ENCODE results near the gene APC2. TPM values are rescaled to one million over a fixed set of nuclear protein-coding genes. Genes with fewer than 3 reads are reported as not detected.

APC2 gene
- total RNA-seq, 2 experiments from 2014 or later = not detected

GRCh38 chr19:1522061-1522460 is 72.1 kb downstream of the APC2 start:
- Mint-ChIP-seq H3K4me1 (ENCODE audit: low read depth) (peaks cover 2% of the 10 kb centered on the region), H3K9me3 (ENCODE audit: insufficient read depth) (no peaks in the 10 kb centered on the region), H3K27me3 (ENCODE audit: low read depth) (peaks cover 25% of the 10 kb centered on the region), H3K27ac (no peak overlapping the region), H3K4me3 (no peak overlapping the region), H3K36me3 (ENCODE audit: low read depth) (no peaks in the 10 kb centered on the region)
- DNase-seq = no peak
- ChIA-PET CTCF (interaction anchor here (1.2 kb wide), 1 partner anchor 25 kb away, joined by 4 read pairs; no protein-coding TSS in a partner anchor), POLR2A (no interaction called here)
- ATAC-seq = no peak

- no peak for ATAC-seq
- Mint-ChIP-seq H3K4me3 (no peak overlapping the region), H3K4me1 (ENCODE audit: low read depth) (peaks cover 2% of the 10 kb centered on the region), H3K27me3 (ENCODE audit: low read depth) (peaks cover 25% of the 10 kb centered on the region), H3K36me3 (ENCODE audit: low read depth) (no peaks in the 10 kb centered on the region), H3K9me3 (ENCODE audit: insufficient read depth) (no peaks in the 10 kb centered on the region), H3K27ac (no peak overlapping the region)
- DNase-seq = no peak
- ChIA-PET CTCF (no interaction called here), POLR2A (interaction anchor here (0.6 kb wide), 1 partner anchor 231 kb away, joined by 3 read pairs; no protein-coding TSS in a partner anchor)
Observed at GRCh38 chr19:1522838-1523237, 72.9 kb downstream of the APC2 start.

Other genes with a start within 250 kb of the APC2 start
- gene STK11, start 244.3 kb upstream of the APC2 start, total RNA-seq = 10 to 100 TPM; 68.8 to 70.8 TPM
- under 1 TPM in 1 of 2 experiments, not detected in 1; 0.10 TPM for gene CBARP, start 212.1 kb upstream of the APC2 start, total RNA-seq
- 100 to 1,000 TPM; 209 to 222 TPM for gene ATP5F1D, start 208.4 kb upstream of the APC2 start, total RNA-seq
- gene MIDN, start 201.5 kb upstream of the APC2 start, total RNA-seq = 10 to 100 TPM; 88.4 to 94.3 TPM
- 100 to 1,000 TPM; 172 to 195 TPM for gene CIRBP, start 180.8 kb upstream of the APC2 start, total RNA-seq
- 10 to 100 TPM; 57.1 TPM for gene FAM174C, start 174.6 kb upstream of the APC2 start, total RNA-seq
- not detected for gene EFNA2, start 164.2 kb upstream of the APC2 start, total RNA-seq
- gene NDUFS7, start 66.2 kb upstream of the APC2 start, total RNA-seq = 100 to 1,000 TPM; 122 to 127 TPM
- 10 to 100 TPM; 26.2 to 26.8 TPM for gene GAMT, start 48.6 kb upstream of the APC2 start, total RNA-seq
- gene DAZAP1, start 42.5 kb upstream of the APC2 start, total RNA-seq = 100 to 1,000 TPM; 264 to 270 TPM
- gene RPS15, start 11.7 kb upstream of the APC2 start, total RNA-seq = 1,000 to 10,000 TPM; 1,384 TPM
- 10 to 100 TPM; 33.3 to 38.2 TPM for gene C19orf25, start 29.1 kb downstream of the APC2 start, total RNA-seq
- gene PCSK4, start 40.2 kb downstream of the APC2 start, total RNA-seq = 1 to 10 TPM; 3.4 to 4.1 TPM
- 1 to 10 TPM; 1.7 to 1.9 TPM for gene REEP6, start 41.1 kb downstream of the APC2 start, total RNA-seq
- 1 to 10 TPM; 2.8 to 3.9 TPM for gene ADAMTSL5, start 62.9 kb downstream of the APC2 start, total RNA-seq
- not detected for gene PLK5, start 74.0 kb downstream of the APC2 start, total RNA-seq
- gene MEX3D, start 118.2 kb downstream of the APC2 start, total RNA-seq = 10 to 100 TPM; 12.2 to 12.5 TPM
- gene MBD3, start 142.7 kb downstream of the APC2 start, total RNA-seq = 100 to 1,000 TPM in 1 of 2 experiments, 10 to 100 TPM in 1; 98.4 to 102 TPM
- gene UQCR11, start 155.3 kb downstream of the APC2 start, total RNA-seq = 100 to 1,000 TPM; 180 to 195 TPM
- gene TCF3, start 202.5 kb downstream of the APC2 start, total RNA-seq = 100 to 1,000 TPM; 130 to 137 TPM

Data from activated CD8-positive, alpha-beta T cell treated with anti-CD3 and anti-CD28 coated beads, Interleukin-2, amount 10 ng/mL, durations not matched to agents 7 days and 5 days (primary cell).